ENCODE measurements around the gene GABBR2. TPM values are rescaled to one million over a fixed set of nuclear protein-coding genes. Genes with fewer than 3 reads are reported as not detected.

GABBR2 gene
- total and polyA plus RNA-seq, 2 of the 8 experiments (the other 6 are each of a cell fraction or from before 2014, with no cell fraction given): 0.50 to 1.2 TPM

- TF ChIP-seq CHD7 (IDR thresholded peaks at IDR 0.05; ENCODE audit: insufficient replicate concordance, low read length): no peak
- no peak for TF ChIP-seq HDAC6 (IDR thresholded peaks at IDR 0.05; ENCODE audit: low read depth, low read length)
- TF ChIP-seq CEBPB (IDR thresholded peaks at IDR 0.05; ENCODE audit: low read depth, low read length): no peak
- TF ChIP-seq KDM4A (IDR thresholded peaks at IDR 0.05; ENCODE audit: low read depth, low read length, severe bottlenecking): no peak
These were observed 167.0 kb downstream of the GABBR2 start (continued) for GRCh38 chr9:98541684-98542230.

Data from H1 (cell line).